ENCODE data around the gene OR52J3.

The OR52J3 gene

DNA sequence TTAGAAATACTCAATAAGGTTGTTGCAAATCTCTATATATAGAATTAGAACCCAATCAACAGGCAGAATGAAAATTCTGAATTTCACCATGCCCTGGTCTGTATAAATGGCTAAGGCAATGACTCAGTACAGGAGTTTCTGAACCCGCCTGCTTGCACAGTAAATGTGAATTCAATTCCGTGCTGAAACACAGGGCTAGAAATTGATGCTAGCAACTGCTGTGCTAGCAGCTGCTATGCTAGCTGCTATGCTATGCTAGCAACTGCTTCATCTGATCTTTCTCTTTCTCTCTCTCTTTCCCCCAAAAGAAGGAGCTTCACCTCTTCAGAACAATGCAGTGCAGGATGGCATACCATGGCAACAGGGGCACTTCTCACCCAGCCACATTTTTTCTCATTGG, 9.7 kb upstream of the OR52J3 start:
- Histone ChIP-seq H3K27me3 (no peaks in the 10 kb centered on the region), H3K4me1 (no peaks in the 10 kb centered on the region), H3K9me3 (no peaks in the 10 kb centered on the region), H3K4me3 (ENCODE audit: low read depth, low read length) (no peak overlapping the region), H3K36me3 (no peaks in the 10 kb centered on the region)
- TF ChIP-seq CTCF (IDR thresholded peaks at IDR 0.05; ENCODE audit: low read depth, low read length), result no peak
- no peak for DNase-seq

DNA sequence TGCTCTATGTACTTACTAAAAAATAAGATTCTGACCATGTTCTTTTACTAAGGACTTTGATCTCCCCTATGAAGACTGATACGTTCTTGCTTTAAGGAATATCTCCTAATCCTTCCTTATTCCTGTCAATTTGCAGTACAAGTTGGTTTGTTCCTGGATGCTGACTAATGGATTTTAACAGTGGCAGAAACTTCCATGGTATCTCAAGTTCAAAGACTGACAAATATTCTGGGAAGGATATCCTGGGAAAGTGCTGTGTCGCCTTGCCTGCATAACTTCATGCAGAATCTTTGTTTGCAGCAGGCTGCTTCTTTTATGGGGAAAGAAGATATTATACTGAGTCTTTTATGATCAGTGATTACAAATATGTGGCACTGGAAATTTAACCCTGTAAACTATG, 8.4 kb upstream of the OR52J3 start:
- Histone ChIP-seq H3K9me3 (no peaks in the 10 kb centered on the region), H3K27me3 (no peaks in the 10 kb centered on the region), H3K4me1 (no peaks in the 10 kb centered on the region), H3K36me3 (no peaks in the 10 kb centered on the region), H3K4me3 (ENCODE audit: low read depth, low read length) (no peak overlapping the region)
- TF ChIP-seq CTCF (IDR thresholded peaks at IDR 0.05; ENCODE audit: low read depth, low read length), result no peak
- no peak for DNase-seq

- no peaks in the 10 kb centered on the region for H3K36me3 ChIP-seq
- no peaks in the 10 kb centered on the region for H3K9me3 ChIP-seq
- TF ChIP-seq CTCF (IDR thresholded peaks at IDR 0.05; ENCODE audit: low read depth, low read length), result no peak
- H3K4me3 ChIP-seq (ENCODE audit: low read depth, low read length), result no peak overlapping the region
- no peaks in the 10 kb centered on the region for H3K27me3 ChIP-seq
- no peak for DNase-seq
- H3K4me1 ChIP-seq, result no peaks in the 10 kb centered on the region
These were observed 8.0 kb upstream of the OR52J3 start for GRCh38 chr11:5038341-5038740.

GRCh38 chr11:5040876-5041275, 5.5 kb upstream of the OR52J3 start:
- no peaks in the 10 kb centered on the region for H3K27me3 ChIP-seq
- H3K36me3 ChIP-seq, result no peaks in the 10 kb centered on the region
- no peaks in the 10 kb centered on the region for H3K4me1 ChIP-seq
- H3K4me3 ChIP-seq (ENCODE audit: low read depth, low read length), result no peak overlapping the region
- no peaks in the 10 kb centered on the region for H3K9me3 ChIP-seq
- no peak for DNase-seq
- TF ChIP-seq CTCF (IDR thresholded peaks at IDR 0.05; ENCODE audit: low read depth, low read length), result no peak

- no peak for DNase-seq
- no peaks in the 10 kb centered on the region for H3K27me3 ChIP-seq
- H3K4me3 ChIP-seq (ENCODE audit: low read depth, low read length), result no peak overlapping the region
- H3K36me3 ChIP-seq, result no peaks in the 10 kb centered on the region
- no peaks in the 10 kb centered on the region for H3K4me1 ChIP-seq
- TF ChIP-seq CTCF (IDR thresholded peaks at IDR 0.05; ENCODE audit: low read depth, low read length), result no peak
- no peaks in the 10 kb centered on the region for H3K9me3 ChIP-seq
These were observed 4.2 kb upstream of the OR52J3 start for GRCh38 chr11:5042091-5042490.

GRCh38 chr11:5043380-5043779, 2.9 kb upstream of the OR52J3 start:
- Histone ChIP-seq H3K4me1 (no peaks in the 10 kb centered on the region), H3K36me3 (no peaks in the 10 kb centered on the region), H3K27me3 (no peaks in the 10 kb centered on the region), H3K9me3 (no peaks in the 10 kb centered on the region), H3K4me3 (ENCODE audit: low read depth, low read length) (no peak overlapping the region)
- DNase-seq, result no peak
- TF ChIP-seq CTCF (IDR thresholded peaks at IDR 0.05; ENCODE audit: low read depth, low read length), result no peak
